ENCODE data around the gene USP2. TPM values are rescaled to one million over a fixed set of nuclear protein-coding genes. Genes with fewer than 3 reads are reported as not detected.

Gene USP2
- total and polyA plus RNA-seq, 7 donors = 49.0 to 210 (median 76.4) TPM

DNA sequence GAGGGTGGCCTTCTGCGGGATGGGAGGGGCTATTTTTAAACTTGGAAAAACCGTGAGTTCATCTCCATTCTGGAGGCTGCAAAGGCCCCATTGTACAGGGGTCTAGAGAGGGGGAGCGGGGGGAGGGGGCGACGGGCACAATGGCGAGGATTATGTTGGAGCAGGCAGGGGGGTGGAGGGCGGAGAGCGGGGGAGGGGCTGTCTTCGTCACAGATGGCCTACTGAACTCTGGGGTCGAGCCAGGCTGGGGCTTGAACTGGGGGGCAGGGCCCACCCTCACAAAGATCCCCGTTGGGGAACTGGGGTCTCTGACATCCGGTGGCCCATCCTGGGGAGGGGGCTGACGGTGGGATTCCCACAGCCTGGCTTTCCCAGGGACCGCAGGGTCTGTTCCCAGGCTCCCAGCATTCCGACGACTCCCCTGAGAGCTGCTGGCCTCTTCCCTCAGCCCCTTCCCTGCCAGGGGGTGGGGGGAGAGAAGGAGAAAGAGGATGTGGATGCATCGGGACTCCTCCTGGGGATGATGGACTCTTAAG lies 61.2 kb downstream of the USP2 start:
- peak; percentile 40 to 58 for DNase-seq
- Histone ChIP-seq H3K27ac (peak overlapping the region; percentile 80), H3K36me3 (ENCODE audit: insufficient read depth in 1 of 2, low read depth in 1 of 2) (no peaks in the 10 kb centered on the region), H3K9me3 (no peaks in the 10 kb centered on the region), H3K4me3 (peak overlapping the region; percentile 62), H3K27me3 (ENCODE audit: insufficient read depth in 3 of 3, low read length in 2 of 3) (no peaks in the 10 kb centered on the region), H3K4me1 (peaks cover 9% of the 10 kb centered on the region)
- TF ChIP-seq, protein P1, sequence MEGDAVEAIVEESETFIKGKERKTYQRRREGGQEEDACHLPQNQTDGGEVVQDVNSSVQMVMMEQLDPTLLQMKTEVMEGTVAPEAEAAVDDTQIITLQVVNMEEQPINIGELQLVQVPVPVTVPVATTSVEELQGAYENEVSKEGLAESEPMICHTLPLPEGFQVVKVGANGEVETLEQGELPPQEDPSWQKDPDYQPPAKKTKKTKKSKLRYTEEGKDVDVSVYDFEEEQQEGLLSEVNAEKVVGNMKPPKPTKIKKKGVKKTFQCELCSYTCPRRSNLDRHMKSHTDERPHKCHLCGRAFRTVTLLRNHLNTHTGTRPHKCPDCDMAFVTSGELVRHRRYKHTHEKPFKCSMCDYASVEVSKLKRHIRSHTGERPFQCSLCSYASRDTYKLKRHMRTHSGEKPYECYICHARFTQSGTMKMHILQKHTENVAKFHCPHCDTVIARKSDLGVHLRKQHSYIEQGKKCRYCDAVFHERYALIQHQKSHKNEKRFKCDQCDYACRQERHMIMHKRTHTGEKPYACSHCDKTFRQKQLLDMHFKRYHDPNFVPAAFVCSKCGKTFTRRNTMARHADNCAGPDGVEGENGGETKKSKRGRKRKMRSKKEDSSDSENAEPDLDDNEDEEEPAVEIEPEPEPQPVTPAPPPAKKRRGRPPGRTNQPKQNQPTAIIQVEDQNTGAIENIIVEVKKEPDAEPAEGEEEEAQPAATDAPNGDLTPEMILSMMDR (IDR thresholded peaks at IDR 0.05) = no peak
- ATAC-seq = no peak
- whole genome bisulfite sequencing, 3 donors = 44 to 52% (median 50%) methylated on average over 10 to 17 of the region's 17 CpGs
- intact Hi-C loops (cut with DNase I) = loop anchor here in 1 of 2 donors (5.0 to 10.0 kb wide), 2 partner anchors 113 to 176 kb away; partner anchors contain the start of genes ABCG4 and CBL

DNA sequence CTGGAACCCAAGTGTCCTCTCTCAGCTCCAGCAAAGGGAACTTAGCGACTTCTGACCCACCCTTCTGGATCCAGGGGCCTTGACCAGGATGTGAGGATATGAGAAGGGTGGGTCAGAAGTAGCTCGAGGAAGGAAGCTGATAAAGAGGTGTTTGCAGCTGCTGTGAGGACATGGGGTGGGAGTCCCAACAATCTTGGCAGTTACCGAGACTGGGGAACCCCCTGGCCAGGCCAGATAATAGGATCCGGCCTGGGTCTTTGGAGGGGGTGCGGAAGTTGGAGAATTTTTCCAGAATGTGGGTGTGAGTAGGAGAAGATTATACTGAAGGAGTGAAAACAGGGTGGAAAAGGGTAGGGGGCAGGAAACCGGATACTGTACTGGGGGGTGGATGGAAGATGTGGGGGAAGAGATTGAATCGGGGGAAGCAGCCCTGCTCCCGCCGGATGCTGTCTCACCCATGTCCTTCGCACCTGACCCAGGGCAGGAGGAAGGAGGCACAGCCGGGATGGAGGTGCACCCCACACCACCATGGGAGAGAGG lies 61.7 kb downstream of the USP2 start:
- Histone ChIP-seq H3K36me3 (ENCODE audit: insufficient read depth in 1 of 2, low read depth in 1 of 2) (peaks cover 0 to 1% of the 10 kb centered on the region in 2 donors), H3K4me1 (peaks cover 9% of the 10 kb centered on the region), H3K27me3 (ENCODE audit: insufficient read depth in 3 of 3, low read length in 2 of 3) (no peaks in the 10 kb centered on the region), H3K9me3 (no peaks in the 10 kb centered on the region), H3K4me3 (peak overlapping the region; percentile 62), H3K27ac (peak overlapping the region; percentile 80)
- WGBS, 3 donors = 66 to 71% (median 70%) methylated on average over 11 of the region's 11 CpGs
- intact Hi-C loops (cut with DNase I) = loop anchor here (5.0 to 10.0 kb wide), 3 partner anchors 112 to 175 kb away; partner anchors contain the start of genes CBL (in 2 of the 2) and ABCG4 (in 1 of the 2)
- TF ChIP-seq, protein P1 (IDR thresholded peaks at IDR 0.05) = no peak
- ATAC-seq = no peak
- no peak for DNase-seq

DNA sequence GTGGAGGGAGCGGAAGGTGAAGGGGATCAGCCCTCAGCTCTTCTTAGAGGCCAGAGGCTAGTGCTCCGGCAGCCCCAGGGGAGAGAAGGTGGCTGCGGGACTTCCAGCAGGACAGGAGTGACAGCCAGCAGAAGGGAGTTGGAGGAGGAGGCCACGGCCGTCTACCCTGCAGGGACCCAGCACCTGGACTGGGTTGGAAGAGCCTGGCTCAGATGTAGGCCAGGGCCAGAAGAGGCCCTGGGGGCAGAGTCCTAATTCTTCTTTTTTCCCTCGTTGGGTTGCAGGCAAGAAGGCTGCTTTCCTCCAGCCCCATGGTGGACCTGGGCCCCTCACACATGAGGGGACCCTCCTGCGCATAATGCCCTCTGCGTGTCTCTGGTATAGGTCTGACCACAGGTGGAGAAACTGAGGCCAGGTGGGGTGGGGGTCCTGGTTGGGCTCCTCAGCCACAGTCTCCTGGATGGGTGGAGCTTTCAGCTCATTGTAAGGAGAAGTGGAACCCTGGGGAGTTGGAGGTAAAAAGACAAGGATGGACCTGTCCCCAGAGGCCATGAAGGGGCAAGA lies 62.3 kb downstream of the USP2 start:
- peaks cover 9% of the 10 kb centered on the region for H3K4me1 ChIP-seq

DNA sequence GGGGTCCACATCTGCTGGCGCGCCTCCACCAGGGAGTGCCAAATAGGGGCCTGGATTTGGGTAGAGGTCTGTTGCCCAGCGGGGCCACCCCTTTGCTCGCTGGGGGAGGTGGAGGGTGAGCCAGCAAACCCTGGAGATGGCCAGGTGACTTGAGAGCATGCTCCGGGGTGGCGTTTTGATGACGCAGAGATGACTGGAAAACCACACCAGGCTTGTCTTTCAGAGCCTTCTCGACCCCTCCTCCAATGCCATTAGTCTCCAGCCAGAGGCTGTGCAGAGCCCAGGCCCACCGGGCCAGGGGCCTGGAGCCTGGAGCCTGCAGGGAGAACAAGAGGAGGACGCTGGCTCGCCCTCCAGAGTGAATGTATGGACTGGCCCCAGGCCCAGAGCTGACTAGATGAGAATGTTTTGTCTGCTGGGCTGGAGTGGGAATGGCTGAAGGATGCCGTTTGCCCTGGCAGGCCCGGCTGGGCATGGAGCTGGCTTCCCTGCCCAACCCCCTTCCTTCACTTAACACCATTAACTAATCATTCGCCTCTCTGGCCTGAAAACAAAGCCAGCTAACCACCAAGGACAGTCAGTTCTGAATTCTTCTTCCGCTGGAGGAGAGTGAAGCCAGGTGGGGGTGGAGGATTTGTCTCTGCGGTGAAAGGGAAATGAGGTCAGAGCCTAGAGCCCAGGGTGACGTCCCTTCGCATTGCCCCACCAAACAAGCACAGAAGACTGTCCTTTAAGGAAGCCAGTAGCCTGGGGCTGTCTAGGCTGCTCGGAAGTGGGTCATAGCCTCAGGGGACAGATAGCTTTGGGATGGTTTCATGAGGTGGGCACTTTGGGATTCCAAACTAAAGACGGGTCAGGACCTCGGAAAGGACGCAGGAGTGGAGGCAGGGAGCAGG lies 63.0 kb downstream of the USP2 start:
- DNase-seq (no peak), ATAC-seq (peak in 2 of 4 donors; percentile 7 to 18)
- TF ChIP-seq, protein P1 (IDR thresholded peaks at IDR 0.05) = no peak
- intact Hi-C loops (cut with DNase I) = loop anchor here in 1 of 2 donors (10.0 kb wide), 1 partner anchor 114 kb away; the partner anchor contains the start of gene CBL
- 66 to 78% (median 71%) methylated on average over 22 of the region's 22 CpGs for WGBS, 3 donors
- peak overlapping the region; percentile 77 for H3K4me3 ChIP-seq
- H3K9me3 ChIP-seq = no peaks in the 10 kb centered on the region
- no peaks in the 10 kb centered on the region for H3K27me3 ChIP-seq (ENCODE audit: insufficient read depth in 3 of 3, low read length in 2 of 3)
- H3K36me3 ChIP-seq (ENCODE audit: insufficient read depth in 1 of 2, low read depth in 1 of 2) = peaks cover 0 to 7% of the 10 kb centered on the region in 2 donors
- H3K4me1 ChIP-seq = peaks cover 9% of the 10 kb centered on the region
- peak overlapping the region; percentile 80 for H3K27ac ChIP-seq

More for the DNA sequence above, 62.3 kb downstream of the USP2 start:
- Histone ChIP-seq H3K36me3 (ENCODE audit: insufficient read depth in 1 of 2, low read depth in 1 of 2) (peaks cover 0 to 7% of the 10 kb centered on the region in 2 donors), H3K9me3 (no peaks in the 10 kb centered on the region), H3K27me3 (ENCODE audit: insufficient read depth in 3 of 3, low read length in 2 of 3) (no peaks in the 10 kb centered on the region), H3K27ac (peak overlapping the region; percentile 80), H3K4me3 (peak overlapping the region; percentile 19)
- ATAC-seq (no peak), DNase-seq (no peak)
- TF ChIP-seq, protein P1 (IDR thresholded peaks at IDR 0.05) = no peak
- intact Hi-C loops (cut with DNase I) = loop anchor here in 1 of 2 donors (10.0 kb wide), 1 partner anchor 114 kb away; the partner anchor contains the start of gene CBL
- WGBS, 3 donors = 70 to 74% (median 71%) methylated on average over 8 of the region's 8 CpGs
